Upper lobe of left lung (tissue), 6 donors: ENCODE data around the gene SPAG8. TPM values are rescaled to one million over a fixed set of nuclear protein-coding genes. Genes with fewer than 3 reads are reported as not detected.

Source experiments
- ATAC-seq, 2 donors: fragments of 200-7000 bp; cut with Tn5 transposase; one replicate each; pipeline ENCODE4 v1.9.1; 2022; ENCODE audit warnings: mild to moderate bottlenecking in 2 of 2, moderate library complexity in 2 of 2; ENCODE audit not compliant: low FRiP score in 2 of 2
- DNase-seq, 2 donors: peaks; one replicate each; pipeline ENCODE4 v3.0.0-alpha.2; 2019 to 2020
- H3K27ac ChIP-seq, 4 donors: fragments of 200-600 bp; sonication (generic); one replicate each; pipeline ENCODE4 v1.5.1; 2016 to 2019
- H3K27me3 ChIP-seq, 4 donors: fragments of 200-600 bp; sonication (generic); one replicate each; pipeline ENCODE4 v1.5.1; 2017 to 2019
- H3K36me3 ChIP-seq, 4 donors: fragments of 200-600 bp; sonication (generic); one replicate each; pipeline ENCODE4 v1.5.1; 2016 to 2019
- H3K4me1 ChIP-seq, 4 donors: fragments of 200-600 bp; sonication (generic); one replicate each; pipeline ENCODE4 v1.5.1; 2018 to 2019
- H3K4me3 ChIP-seq, 4 donors: fragments of 200-600 bp; sonication (generic); one replicate each; pipeline ENCODE4 v1.5.1; 2017 to 2019; ENCODE audit warnings: mild to moderate bottlenecking in 2 of 4, moderate library complexity in 1 of 4
- H3K9me3 ChIP-seq, 4 donors: fragments of 200-600 bp; sonication (generic); one replicate each; pipeline ENCODE4 v1.5.1; 2018 to 2019
- CTCF ChIP-seq, 6 experiments: fragments of 450-650 bp in 4 of 6; fragments of 200-600 bp in 2 of 6; sonication (generic) in 2 of 6; IDR thresholded peaks; one replicate each; pipeline ENCODE4 v1.5.1; 2016 to 2019; ENCODE audit warnings: antibody characterized with exemption in 6 of 6
- EP300 ChIP-seq, 4 donors: sonication (generic); formaldehyde crosslinking; IDR thresholded peaks; one replicate each; pipeline ENCODE4 v1.5.1; 2017; ENCODE audit warnings: antibody characterized with exemption in 4 of 4, control low read depth in 2 of 4
- POLR2A ChIP-seq, 4 donors: fragments of 450-650 bp; IDR thresholded peaks; one replicate each; pipeline ENCODE4 v1.5.1; 2016 to 2017; ENCODE audit warnings: antibody characterized with exemption in 4 of 4, mild to moderate bottlenecking in 2 of 4
- POLR2AphosphoS5 ChIP-seq, 2 donors: sonication (generic); formaldehyde crosslinking; IDR thresholded peaks; one replicate each; pipeline ENCODE4 v1.5.1; 2017; ENCODE audit warnings: antibody characterized with exemption in 2 of 2
- WGBS, 2 donors: methylation state at CpG; one replicate each; pipeline ENCODE4 v1.1.5; 2017 to 2018; 5-methylcytosine and 5-hydroxymethylcytosine counted together
- total RNA-seq, 6 donors: library from RNA; depleted of rRNA in 4 of 6; stranded (reverse); fragments of >200 nt in 4 of 6; gene quantifications; one replicate each; pipeline versions ENCODE4 v1.1.0 to v1.2.1, GENCODE V29; 2016 to 2021
- donor health status: DM: no; HTN: no; CAD: no; lungs with moderate emphysema.
- donor health status: DM: no; HTN: yes; CAD: no; lungs with severe emphysema.

Gene SPAG8
- total RNA-seq, 6 donors from 2014 or later: 2.5 to 43.0 (median 13.3) TPM

GRCh38 chr9:35800530-35800929 lies 11.5 kb downstream of the SPAG8 start:
- no peak for TF ChIP-seq POLR2AphosphoS5 (IDR thresholded peaks at IDR 0.05)
- no peak for TF ChIP-seq POLR2A (IDR thresholded peaks at IDR 0.05)
- no peak for TF ChIP-seq CTCF (IDR thresholded peaks at IDR 0.05)
- no peak for TF ChIP-seq EP300 (IDR thresholded peaks at IDR 0.05)
- Histone ChIP-seq H3K4me3 (no peak overlapping the region), H3K27me3 (no peaks in the 10 kb centered on the region), H3K27ac (no peak overlapping the region), H3K9me3 (no peaks in the 10 kb centered on the region), H3K36me3 (peaks cover 0 to 35% (median 20%) of the 10 kb centered on the region in 4 donors), H3K4me1 (peaks cover 0 to 2% (median 0%) of the 10 kb centered on the region in 4 donors)
- DNase-seq (no peak), ATAC-seq (no peak)
- WGBS, 2 donors: 88 to 92% methylated on average over 7 of the region's 7 CpGs

GRCh38 chr9:35798658-35799374 lies 13.2 kb downstream of the SPAG8 start:
- H3K9me3 ChIP-seq: no peaks in the 10 kb centered on the region
- no peak overlapping the region for H3K4me3 ChIP-seq
- TF ChIP-seq EP300 (IDR thresholded peaks at IDR 0.05): no peak
- no peak for TF ChIP-seq POLR2AphosphoS5 (IDR thresholded peaks at IDR 0.05)
- no peak for TF ChIP-seq CTCF (IDR thresholded peaks at IDR 0.05)
- no peak for TF ChIP-seq POLR2A (IDR thresholded peaks at IDR 0.05)
- no peaks in the 10 kb centered on the region for H3K27me3 ChIP-seq
- ATAC-seq (no peak), DNase-seq (no peak)
- 64 to 89% methylated on average over 4 of the region's 4 CpGs for WGBS, 2 donors
- H3K4me1 ChIP-seq: peaks cover 0 to 9% (median 2%) of the 10 kb centered on the region in 4 donors
- H3K36me3 ChIP-seq: peaks cover 0 to 28% (median 15%) of the 10 kb centered on the region in 4 donors
- H3K27ac ChIP-seq: peak overlapping the region in 1 of 4 donors; percentile 7

- Histone ChIP-seq H3K27me3 (no peaks in the 10 kb centered on the region), H3K9me3 (no peaks in the 10 kb centered on the region), H3K36me3 (peaks cover 0 to 25% (median 12%) of the 10 kb centered on the region in 4 donors), H3K27ac (no peak overlapping the region), H3K4me3 (no peak overlapping the region), H3K4me1 (peaks cover 10 to 16% (median 10%) of the 10 kb centered on the region in 4 donors)
- WGBS, 2 donors: 87 to 90% methylated on average over 6 of the region's 6 CpGs
- no peak for DNase-seq
- no peak for TF ChIP-seq POLR2AphosphoS5 (IDR thresholded peaks at IDR 0.05)
- ATAC-seq: no peak
Observed at GRCh38 chr9:35797311-35798109, 14.6 kb downstream of the SPAG8 start.

GRCh38 chr9:35795695-35796094 lies 16.4 kb downstream of the SPAG8 start:
- TF ChIP-seq CTCF (IDR thresholded peaks at IDR 0.05) (no peak), EP300 (IDR thresholded peaks at IDR 0.05) (no peak), POLR2A (IDR thresholded peaks at IDR 0.05) (no peak), POLR2AphosphoS5 (IDR thresholded peaks at IDR 0.05) (no peak)
- no peak for ATAC-seq
- Histone ChIP-seq H3K4me3 (no peak overlapping the region), H3K9me3 (no peaks in the 10 kb centered on the region), H3K27me3 (no peaks in the 10 kb centered on the region), H3K36me3 (peaks cover 0 to 8% (median 0%) of the 10 kb centered on the region in 4 donors), H3K27ac (no peak overlapping the region), H3K4me1 (peaks cover 19 to 28% (median 23%) of the 10 kb centered on the region in 4 donors)
- no peak for DNase-seq

- no peaks in the 10 kb centered on the region for H3K36me3 ChIP-seq
- no peaks in the 10 kb centered on the region for H3K9me3 ChIP-seq
- DNase-seq (no peak), ATAC-seq (no peak)
- H3K27ac ChIP-seq: peak overlapping the region in 3 of 4 donors; percentile 26 to 87 (median 50)
- H3K27me3 ChIP-seq: no peaks in the 10 kb centered on the region
- TF ChIP-seq CTCF (IDR thresholded peaks at IDR 0.05) (no peak), EP300 (IDR thresholded peaks at IDR 0.05) (no peak), POLR2A (IDR thresholded peaks at IDR 0.05) (no peak), POLR2AphosphoS5 (IDR thresholded peaks at IDR 0.05) (no peak)
- peaks cover 23 to 32% (median 28%) of the 10 kb centered on the region in 4 donors for H3K4me1 ChIP-seq
- peak overlapping the region in 1 of 4 donors; percentile 3 for H3K4me3 ChIP-seq
- 63 to 66% methylated on average over 1 to 2 of the region's 2 CpGs for WGBS, 2 donors
Observed at GRCh38 chr9:35793461-35793860, 18.6 kb downstream of the SPAG8 start.
